HG03378 (cell line): ENCODE measurements around the gene DCP2.

Source experiments
- ATAC-seq: cut with Tn5 transposase; IDR thresholded peaks from one replicate; pipeline ENCODE4 v1.9.1; 2021; ENCODE audit warnings: mild to moderate bottlenecking, moderate library complexity; ENCODE audit not compliant: unreplicated experiment

The DCP2 gene

DNA sequence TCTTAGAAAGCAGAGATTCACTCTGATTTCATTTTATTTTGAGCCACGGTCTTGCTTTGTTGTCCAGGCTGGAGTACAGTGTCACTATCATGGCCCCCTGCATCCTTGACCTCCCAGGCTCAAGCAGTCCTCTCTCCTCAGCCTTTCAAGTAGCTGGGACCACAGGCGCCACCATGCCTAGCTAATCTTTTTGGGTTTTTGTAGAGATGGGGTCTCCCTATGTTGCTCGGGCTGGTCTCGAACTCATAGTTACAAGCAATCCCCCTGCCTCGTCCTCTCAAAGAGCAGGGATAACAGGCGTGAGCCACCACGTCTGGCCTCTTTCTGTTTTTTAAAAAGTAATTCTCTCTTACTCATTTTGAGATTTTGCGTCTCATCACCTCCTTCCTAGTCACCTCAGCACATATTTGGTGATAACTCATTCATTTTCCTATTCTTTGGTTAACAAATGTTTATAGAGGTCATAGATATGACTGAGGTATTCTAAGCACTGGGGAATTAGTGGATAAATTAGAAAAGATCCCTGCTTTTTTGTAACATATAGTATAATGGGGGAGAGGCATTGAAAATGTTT lies 10.8 kb upstream of the DCP2 start:
- no peak for ATAC-seq

DNA sequence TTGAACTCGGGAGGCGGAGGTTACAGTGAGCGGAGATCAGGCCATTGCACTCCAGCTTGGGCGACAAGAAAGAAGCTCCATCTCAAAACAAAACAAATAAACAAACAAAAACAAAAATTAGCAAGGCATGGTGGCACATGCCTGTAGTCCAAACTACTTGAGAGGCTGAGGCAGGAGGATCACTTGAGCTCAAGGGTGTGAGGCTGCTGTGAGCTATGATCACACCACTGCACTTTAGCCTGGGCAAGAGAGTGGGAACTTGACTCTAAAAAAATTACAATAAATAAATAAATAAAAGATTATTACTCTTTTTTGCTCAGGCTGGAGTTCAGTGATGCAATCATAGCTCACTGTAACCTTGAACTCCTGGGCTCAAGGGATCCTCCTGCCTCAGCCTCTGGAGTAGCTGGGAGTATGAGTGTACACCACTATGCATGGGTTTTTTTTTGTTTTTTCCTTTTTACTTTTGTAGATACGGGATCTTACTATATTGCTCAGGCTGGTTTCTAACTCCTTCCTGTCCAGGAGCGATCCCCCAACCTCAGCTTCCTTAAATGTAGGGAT lies 9.0 kb upstream of the DCP2 start:
- ATAC-seq: no peak

DNA sequence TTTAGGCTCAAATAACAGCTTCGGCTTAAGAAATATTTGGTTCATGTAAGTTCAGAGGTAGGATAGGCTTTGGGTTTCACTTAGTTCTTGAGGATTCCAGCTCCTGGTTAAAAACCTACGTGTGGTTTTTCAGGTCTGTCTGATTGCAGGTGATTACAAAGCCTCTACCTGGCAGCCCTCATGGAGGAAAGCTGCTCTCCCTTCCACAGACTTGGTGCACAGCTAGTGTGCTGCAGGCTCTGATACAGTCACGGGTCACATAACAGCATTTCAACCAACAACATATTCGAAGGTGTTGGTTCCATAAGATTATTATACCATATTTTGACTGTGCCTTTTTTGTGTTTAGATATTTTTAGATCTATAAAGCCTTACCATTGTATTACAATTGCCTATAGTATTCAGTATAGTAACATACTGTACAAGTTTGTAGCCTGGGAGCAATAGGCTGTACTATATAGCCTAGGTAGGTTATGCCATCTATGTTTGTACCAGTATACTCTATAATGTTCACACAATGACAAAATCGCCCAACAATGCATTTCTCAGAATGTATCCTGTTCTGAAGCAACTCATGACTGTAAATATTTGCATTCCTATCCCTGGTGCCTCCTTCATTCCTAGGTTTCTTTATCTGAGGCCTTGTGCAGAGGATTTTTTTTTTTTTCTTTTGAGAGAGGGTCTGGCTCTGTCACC lies 8.0 kb upstream of the DCP2 start:
- ATAC-seq: no peak

DNA sequence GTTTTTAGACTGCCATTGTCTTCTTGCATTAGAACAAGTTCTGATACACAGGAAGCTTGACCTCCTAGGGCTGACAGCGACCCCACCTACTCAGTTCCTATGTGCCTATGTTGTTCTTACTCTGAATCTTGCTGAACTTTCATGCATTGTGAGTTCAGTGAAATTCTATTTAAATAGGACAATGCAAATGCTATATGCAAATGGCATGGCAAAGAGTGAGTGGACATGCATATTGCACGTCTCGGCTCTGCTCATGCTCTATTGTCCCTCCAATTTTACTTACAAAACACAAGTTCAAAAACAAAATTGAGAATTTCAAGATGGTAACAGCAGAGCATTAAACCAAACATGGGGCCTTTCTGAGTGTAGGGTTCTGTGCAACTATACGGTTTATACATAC lies 5.3 kb upstream of the DCP2 start:
- no peak for ATAC-seq

DNA sequence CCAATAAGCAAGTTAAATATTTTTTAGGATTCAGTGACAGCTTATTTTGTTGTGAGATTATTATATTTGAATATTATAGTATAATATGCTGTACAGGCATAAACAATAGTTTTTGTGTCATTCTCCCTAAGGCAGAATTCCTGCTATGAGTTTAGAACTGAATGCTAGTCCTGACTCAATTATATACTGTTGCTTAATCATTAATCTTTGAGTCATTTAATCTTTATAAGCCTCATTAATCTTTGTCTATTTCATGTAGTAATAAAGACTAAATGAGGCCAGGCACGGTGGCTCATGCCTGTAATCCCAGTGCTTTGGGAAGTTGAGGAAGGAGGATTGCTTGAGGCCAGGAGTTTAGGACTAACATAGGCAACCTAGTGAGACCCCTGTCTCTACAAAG lies 3.6 kb upstream of the DCP2 start:
- no peak for ATAC-seq

DNA sequence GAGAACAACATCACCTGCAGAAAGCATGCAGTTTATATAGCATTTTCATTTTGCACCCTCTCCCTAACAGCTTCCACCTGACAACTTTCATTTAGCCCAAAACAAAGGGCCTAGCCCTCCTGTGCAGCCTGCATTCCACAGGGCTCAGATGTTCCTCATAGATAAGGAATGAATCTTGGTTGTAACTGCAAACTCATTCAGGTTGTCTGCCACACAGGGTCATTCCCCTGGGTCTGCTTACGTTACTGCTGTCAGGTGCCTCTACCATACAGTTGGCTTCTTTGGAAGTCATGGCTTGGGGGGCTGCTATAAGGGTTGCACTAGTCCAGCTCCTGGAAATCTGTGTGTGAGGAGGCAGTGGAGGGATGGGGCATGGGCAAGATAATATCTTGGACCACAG lies 2.7 kb upstream of the DCP2 start:
- ATAC-seq: no peak

DNA sequence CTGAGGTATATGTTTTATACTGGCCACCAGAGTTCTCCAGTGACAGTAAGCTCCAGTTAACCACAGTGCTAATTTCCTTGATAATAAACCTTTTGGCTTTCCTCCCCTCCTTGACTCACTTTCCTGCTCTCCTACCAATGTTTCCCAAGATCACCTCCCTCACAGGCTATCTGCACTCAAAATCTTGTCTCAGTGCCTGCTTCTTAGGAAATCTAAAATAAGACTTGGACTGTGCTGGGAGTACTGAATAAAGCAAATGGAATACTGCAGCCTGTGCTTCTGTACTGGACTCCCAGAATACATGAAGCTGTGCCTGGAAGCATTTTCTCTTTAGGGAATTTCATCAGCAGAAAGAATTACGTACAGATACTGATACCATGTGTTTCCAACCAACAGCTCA lies 1.7 kb upstream of the DCP2 start:
- ATAC-seq: no peak

DNA sequence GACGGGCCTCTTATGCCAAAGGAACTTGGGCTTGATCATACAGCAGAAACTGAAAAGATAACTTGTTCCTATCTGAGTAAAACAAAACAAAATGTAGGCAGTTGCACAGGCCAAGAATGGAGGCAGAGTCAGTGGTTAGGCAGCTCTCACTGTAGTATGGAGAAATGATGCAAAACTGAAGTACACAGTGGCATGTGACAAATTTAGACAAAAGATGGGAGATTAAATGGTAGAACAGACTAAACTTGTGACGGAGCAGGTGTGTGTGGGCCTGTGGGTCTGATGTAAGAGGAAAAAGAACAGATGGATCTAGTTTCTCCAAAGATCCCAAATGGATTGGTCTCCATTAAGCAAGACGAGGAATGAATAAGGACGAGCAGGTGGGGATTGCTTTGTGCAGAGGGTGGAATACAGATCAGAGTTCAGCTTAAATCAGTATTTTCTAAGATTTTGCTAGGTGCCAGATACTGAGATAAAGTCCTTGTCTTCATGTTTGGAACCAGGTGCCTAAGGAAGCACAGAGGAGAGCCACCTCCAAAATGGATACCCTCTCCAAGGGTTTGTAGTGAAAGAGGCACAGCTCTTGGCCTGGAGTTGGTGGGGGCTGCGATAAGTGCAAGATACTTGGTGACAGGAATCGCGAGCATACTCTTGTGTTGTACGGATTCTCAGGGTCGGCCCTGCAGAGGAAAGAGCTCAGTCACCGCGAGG lies 722 bp upstream of the DCP2 start:
- no peak for ATAC-seq

DNA sequence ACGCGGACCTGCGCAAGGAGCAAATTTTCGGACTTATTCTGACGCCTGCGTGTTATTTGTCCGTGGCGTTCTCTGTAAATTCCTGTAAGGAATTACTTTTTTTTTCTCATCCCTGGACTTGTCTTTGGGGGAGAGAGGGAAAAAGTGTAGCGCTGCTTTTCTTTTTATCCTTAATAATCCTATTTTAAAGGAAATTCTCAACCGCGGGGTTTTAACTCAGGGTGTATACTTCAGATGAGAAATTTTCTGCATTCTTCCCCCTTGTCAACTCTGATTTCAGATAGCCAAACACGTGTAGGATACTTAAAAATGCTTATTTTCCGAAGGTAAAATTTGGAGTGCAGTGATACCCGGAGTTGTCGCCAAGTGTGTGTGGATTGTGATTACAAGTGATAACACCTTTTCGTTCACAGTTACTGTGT lies 853 bp downstream of the DCP2 start:
- ATAC-seq: no peak

DNA sequence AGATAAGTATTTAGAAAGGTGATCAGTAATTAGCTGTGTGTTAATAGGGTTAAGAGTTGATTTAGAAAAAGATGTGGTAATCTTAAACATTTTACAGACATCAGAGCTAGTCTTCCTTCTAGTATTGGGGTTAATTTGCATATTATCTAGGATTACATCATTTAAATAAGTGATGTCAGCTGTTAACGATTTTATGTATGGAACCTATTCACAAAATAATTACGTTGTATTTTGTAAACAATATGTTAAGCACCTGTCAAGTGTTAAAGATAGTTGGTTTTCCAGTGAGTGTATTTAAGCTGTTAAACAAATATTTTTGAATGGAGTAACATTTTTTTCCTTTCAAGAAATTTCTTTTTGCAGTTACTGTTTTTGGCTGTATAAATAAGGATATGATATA lies 2.2 kb downstream of the DCP2 start:
- ATAC-seq: no peak

DNA sequence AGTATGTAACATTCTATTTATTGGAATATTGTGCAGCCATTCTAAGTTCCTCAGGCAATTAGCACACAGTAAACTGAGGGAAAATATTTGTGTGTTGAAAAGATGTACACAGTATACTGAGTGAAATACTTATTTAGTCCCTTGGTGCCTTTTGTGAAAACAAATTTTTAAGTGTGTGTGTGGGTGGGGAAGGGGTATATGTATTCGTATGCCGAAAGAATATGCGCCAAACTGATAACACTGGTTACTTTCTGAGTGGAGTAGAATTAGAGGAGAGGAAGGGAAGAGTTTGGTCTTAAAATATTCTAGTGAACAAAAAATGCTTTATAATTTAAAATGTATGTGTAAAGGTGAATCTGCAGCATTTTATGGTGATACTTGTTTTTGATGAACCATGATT lies 3.1 kb downstream of the DCP2 start:
- no peak for ATAC-seq

DNA sequence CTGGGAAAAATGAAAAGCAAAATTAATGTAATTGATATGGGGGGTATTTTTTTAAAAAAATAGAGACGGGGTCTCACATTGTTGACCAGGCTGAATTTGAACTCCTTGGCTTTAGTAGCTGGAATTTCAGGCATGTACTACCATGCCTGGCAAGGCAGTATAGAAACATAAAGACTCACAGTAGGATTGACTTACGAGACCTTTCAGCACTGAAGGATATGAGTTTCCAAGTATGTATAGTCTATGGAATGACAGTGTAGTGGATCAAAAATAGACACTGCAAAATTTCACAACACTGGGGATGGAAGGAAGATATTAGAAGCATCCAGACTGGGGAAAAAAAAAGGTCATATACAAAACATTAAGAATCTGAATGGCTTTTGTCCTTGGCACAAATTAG lies 6.8 kb downstream of the DCP2 start:
- ATAC-seq: no peak

DNA sequence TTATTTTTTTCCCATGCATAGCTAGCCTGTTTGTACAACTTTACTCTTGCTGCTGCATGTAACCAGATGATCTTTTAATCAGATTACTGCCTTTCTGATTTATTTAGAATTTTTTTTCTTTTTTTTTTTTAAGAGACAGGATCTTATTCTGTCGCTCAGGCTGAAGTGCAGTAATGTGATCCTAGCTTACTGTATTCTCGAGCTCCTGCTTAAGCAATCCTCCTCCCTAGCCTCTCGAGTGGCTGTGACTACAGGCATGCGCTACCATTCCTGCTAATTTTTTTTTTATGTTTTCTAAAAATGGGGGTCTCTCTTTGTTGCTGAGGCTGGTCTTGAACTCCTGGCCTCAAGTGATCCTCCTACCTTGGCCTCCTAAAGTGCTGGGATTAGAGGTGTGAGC lies 9.6 kb downstream of the DCP2 start:
- no peak for ATAC-seq

DNA sequence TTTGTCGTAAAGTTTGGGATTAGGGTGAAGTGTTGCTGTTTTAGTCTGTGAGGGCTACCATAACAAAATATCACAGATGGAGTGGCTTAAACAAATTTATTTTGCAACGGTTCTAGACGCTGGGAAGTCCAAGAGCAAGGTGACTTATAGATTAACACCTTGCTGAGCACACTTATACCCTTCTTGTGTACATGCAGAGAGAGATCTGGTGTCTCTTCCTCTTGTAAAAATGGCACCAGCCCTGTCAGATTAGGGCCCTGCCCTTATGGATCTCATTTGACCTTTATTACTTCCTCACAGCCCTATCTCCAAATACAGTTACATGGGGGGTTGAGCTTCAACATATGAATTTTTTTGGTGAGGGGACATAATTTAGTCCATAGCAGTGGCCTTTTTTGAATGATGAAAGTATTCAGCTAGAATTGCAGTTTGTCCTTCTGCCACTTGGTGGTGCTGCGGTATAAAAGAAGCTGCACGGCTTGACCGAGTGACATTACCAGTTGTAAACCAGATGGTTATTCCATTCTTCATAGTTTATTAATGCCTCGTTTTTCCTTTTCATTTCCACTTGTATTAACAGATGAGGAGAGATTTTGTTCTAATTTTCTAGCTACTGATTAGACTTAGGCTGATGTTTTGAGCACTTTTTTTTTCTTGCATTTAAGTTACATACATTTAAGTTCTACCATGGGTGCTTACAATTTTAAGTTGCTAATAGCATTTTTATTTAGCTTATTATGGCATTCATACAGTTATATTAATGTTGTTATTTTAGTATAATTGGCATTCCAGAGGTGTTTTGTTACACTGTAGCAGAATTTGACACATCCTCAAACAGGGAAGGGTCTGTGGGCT lies 19.4 kb downstream of the DCP2 start:
- peak; percentile 87 for ATAC-seq

DNA sequence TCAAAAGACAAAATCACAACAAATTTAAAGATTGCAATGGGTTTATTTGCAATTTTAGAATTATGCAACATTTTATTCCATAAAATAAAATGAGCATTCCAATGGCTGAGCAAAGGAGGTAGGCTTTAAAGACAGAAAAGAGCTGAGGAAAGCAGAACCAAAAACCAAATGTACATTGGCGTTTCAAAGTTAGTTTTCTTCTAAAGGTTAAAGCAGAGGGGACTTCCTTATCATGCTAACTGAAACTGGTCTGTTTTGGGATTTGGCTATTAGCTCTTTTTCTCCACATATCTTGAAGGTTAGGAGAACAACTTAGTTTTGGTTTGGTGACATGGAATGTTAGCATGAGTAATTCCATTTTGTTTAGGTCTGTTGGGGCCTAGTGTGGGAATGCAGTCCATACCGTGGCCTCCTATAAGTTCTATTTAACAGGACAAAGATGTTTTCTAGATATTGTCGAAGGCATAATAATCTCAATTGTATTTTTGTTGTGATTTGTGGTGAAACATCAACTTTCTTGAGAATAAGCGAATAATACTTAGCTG lies 20.3 kb downstream of the DCP2 start:
- ATAC-seq: no peak

DNA sequence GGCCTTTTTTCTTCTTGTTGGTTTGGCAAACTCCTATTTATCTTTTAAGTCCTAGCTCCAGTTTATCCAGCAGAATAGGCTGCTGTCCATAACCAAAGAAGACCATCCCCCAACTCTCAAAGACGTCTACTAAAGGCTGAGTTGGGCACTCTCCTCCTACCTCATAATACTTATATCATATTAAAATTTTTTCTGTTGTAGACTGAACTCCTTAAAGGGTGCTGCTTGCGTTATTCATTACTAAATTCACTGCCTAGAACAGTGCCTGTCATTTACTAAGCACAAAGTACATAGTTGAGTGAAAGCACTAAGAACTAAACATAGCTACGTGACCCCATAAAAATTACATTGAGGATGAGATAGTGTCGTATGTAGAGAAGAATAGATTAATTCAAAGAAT lies 21.7 kb downstream of the DCP2 start:
- no peak for ATAC-seq

DNA sequence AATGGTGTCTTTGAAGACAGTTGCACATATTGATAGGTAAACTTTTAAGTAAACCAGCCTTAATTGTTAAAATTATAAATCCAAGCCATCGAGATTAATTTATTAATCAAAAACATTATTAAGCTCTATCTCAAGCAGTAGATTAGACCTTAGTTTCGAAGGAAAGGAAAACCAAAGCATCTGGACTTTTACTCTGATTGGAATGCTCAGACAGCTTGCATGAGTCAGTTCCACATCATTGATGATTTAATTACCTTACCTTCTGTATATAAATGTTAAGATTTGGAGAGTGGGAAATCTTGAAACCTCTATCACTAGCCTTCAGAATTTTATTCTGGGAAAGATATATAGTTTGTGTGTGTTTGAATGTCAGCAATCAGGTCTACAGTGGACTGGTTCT lies 23.9 kb downstream of the DCP2 start:
- ATAC-seq: no peak

DNA sequence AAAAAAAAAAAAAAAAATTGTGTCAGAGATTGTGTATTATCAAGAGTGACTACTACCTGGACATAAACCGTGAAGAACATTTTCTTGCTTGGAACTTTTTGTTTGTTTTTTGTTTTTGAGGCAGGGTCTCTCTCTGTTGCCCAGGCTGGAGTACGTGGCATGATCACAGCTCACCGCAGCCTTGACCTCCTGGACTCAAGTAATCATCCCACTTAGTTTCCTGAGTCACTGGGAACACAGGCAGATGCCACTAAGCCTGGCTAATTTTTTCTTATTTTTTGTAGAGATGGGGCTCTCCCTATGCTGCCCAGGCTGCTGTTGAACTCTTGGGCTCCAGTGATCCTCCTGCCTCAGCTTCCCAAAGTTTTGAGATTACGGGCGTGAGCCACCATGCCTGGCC lies 25.8 kb downstream of the DCP2 start:
- no peak for ATAC-seq

DNA sequence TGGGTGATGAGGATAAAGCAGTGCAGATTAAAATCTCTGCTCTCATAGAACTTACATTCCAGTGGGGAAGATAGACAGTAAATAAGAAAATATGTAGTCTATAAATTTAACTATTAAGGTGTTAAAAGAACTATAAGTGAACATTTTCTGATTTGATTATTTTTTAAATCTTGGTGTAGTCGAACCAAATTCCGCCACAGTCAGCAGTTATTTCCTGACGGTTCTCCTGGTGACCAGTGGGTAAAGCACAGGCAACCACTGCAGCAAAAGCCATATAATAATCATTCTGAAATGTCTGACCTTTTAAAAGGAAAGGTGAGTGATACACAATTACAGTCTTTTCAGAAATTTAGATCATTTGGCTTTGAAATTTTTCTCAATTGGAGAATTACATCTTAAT lies 27.2 kb downstream of the DCP2 start:
- no peak for ATAC-seq

DNA sequence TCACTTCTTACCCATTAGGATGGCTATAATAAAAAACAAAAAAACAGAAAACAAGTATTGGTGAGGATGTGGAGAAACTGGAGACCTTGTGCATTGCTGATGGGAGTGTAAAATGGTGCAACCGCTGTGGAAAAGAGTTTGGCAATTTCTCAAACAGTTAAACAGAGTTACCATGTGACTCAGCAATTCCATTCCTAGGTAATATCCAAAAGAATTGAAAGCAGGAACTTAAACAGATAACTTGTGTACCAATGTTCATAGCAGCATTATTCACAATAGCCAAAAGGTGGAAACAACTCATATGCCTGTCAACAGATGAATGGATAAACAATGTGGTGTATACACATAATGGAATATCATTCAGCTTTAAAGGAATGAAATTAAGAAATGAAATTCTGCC lies 28.9 kb downstream of the DCP2 start:
- no peak for ATAC-seq
